Thymus (tissue), 11 donors: ENCODE measurements around the gene ECE2. TPM values are rescaled to one million over a fixed set of nuclear protein-coding genes. Genes with fewer than 3 reads are reported as not detected.

ENCODE experiments used
- DNase-seq, 9 donors: peaks; one replicate each; pipeline ENCODE4 v3.0.0-alpha.2; 2013; ENCODE audit warnings: low spot score in 9 of 9, low read depth in 6 of 9, missing footprints in 1 of 9
- H3K27ac ChIP-seq, 2 donors: one replicate each; pipeline ENCODE4 v1.5.1; 2013; ENCODE audit warnings: control low read depth in 1 of 2, low read depth in 1 of 2, low read length in 1 of 2, mild to moderate bottlenecking in 1 of 2, moderate library complexity in 1 of 2
- H3K27me3 ChIP-seq, 2 donors: one replicate each; pipeline ENCODE4 v1.5.1; 2013; ENCODE audit warnings: low read length in 1 of 2; ENCODE audit not compliant: control insufficient read depth in 2 of 2, insufficient read depth in 1 of 2
- H3K36me3 ChIP-seq, 2 donors: one replicate each; pipeline ENCODE4 v1.5.1; 2013; ENCODE audit warnings: low read length in 1 of 2, mild to moderate bottlenecking in 1 of 2, moderate library complexity in 1 of 2; ENCODE audit not compliant: control insufficient read depth in 2 of 2, insufficient read depth in 2 of 2
- H3K4me1 ChIP-seq, 2 donors: one replicate each; pipeline ENCODE4 v1.5.1; 2013; ENCODE audit warnings: low read length in 2 of 2; ENCODE audit not compliant: control insufficient read depth in 2 of 2, insufficient read depth in 2 of 2
- H3K4me3 ChIP-seq, 2 donors: one replicate each; pipeline ENCODE4 v1.5.1; 2013; ENCODE audit warnings: low read length in 2 of 2, control low read depth in 1 of 2, mild to moderate bottlenecking in 1 of 2
- H3K9me3 ChIP-seq, 2 donors: one replicate each; pipeline ENCODE4 v1.5.1; 2013; ENCODE audit warnings: low read length in 1 of 2, mild to moderate bottlenecking in 1 of 2; ENCODE audit not compliant: control insufficient read depth in 2 of 2, insufficient read depth in 1 of 2
- WGBS: extraction: QIAGEN DNeasy Blood & Tissue Kit; methylation state at CpG from one replicate; pipeline ENCODE4 v1.1.7; 2013; 5-methylcytosine and 5-hydroxymethylcytosine counted together
- polyA plus RNA-seq: library from polyadenylated mRNA; stranded (reverse); fragments of 200-250 nt; gene quantifications from one replicate; pipeline ENCODE4 v1.2.3, GENCODE V29; 2013
- total RNA-seq: library from RNA; stranded (reverse); fragments of 120-200 nt; gene quantifications from one replicate; pipeline ENCODE4 v1.2.4, GENCODE V29; 2013
- donor health status: healthy.

ECE2 gene
- total and polyA plus RNA-seq, 2 donors, result not detected

DNA sequence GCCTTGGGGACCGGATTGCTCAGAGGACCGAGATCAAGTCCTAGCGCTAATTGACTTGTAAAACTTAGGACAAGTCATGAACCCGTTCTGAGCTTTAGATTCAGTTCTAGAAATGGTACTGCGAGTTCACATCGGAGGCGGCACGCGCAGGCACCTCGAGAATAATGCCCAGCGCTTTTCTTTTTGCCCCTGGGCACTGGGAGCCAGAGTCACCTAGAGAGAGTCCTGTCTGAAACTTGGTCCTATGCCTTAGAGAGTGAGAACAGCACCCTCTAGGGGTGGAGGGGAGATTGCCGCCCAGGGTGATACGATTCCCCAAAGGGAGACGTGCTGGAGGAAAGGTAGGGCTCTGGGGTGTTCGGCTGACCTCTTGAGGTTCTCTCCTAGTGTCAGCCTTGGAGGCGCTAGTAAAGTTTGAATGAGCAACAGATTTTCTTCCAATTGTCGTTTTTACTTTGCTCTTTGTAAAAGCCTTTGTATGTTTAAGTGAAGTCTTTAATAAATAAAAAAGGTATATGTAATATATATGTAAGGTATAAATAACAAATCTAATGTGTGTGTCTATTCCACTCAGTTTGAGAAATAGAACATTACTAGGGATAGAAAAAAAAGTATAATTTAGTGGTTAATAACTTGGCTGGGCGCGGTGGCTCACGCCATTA lies 25.5 kb upstream of the ECE2 start:
- DNase-seq, result peak; percentile 65 to 95 (median 86)
- H3K36me3 ChIP-seq, result peaks cover 4 to 5% of the 10 kb centered on the region in 2 donors
- no peaks in the 10 kb centered on the region for H3K27me3 ChIP-seq
- H3K4me3 ChIP-seq, result peak overlapping the region; percentile 80 to 81
- WGBS, result 15% methylated on average over 20 of the region's 20 CpGs
- peaks cover 9 to 15% of the 10 kb centered on the region in 2 donors for H3K4me1 ChIP-seq
- H3K27ac ChIP-seq, result peak overlapping the region in 1 of 2 donors; percentile 71
- H3K9me3 ChIP-seq, result no peaks in the 10 kb centered on the region

GRCh38 chr3:184255291-184256039 lies 20.4 kb upstream of the ECE2 start:
- no peak for DNase-seq
- no peak overlapping the region for H3K4me3 ChIP-seq
- H3K9me3 ChIP-seq, result peaks cover 0 to 8% of the 10 kb centered on the region in 2 donors
- H3K4me1 ChIP-seq, result peaks cover 0 to 5% of the 10 kb centered on the region in 2 donors
- H3K36me3 ChIP-seq, result no peaks in the 10 kb centered on the region
- no peak overlapping the region for H3K27ac ChIP-seq
- 98% methylated on average over 3 of the region's 3 CpGs for WGBS
- peaks cover 24 to 30% of the 10 kb centered on the region in 2 donors for H3K27me3 ChIP-seq

GRCh38 chr3:184257083-184257915 lies 18.5 kb upstream of the ECE2 start:
- Histone ChIP-seq H3K4me1 (peaks cover 0 to 16% of the 10 kb centered on the region in 2 donors), H3K9me3 (peaks cover 0 to 15% of the 10 kb centered on the region in 2 donors), H3K27ac (no peak overlapping the region), H3K36me3 (no peaks in the 10 kb centered on the region), H3K4me3 (no peak overlapping the region), H3K27me3 (peaks cover 42 to 47% of the 10 kb centered on the region in 2 donors)
- 97% methylated on average over 23 of the region's 23 CpGs for WGBS
- DNase-seq, result no peak

DNA sequence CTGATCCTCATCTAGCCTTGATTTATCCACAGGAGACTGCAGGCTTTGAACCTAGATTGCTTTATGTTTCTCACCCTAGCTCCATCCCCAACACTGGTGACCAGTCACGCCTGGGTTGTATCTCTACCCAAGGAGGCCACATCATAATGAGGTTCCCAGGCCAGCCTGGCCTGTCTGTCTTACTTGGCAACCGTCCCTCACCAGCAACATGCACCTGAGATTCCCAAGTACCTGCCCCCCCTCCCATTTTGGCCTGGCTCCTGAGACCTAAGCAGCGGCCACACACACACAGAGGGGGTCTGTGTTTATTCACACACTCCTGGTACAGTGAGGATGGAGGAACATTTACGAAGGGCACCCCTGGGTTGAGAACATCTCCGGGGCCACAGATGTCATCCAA lies 16.9 kb upstream of the ECE2 start:
- no peak overlapping the region for H3K4me3 ChIP-seq
- no peak overlapping the region for H3K27ac ChIP-seq
- H3K4me1 ChIP-seq, result peaks cover 0 to 20% of the 10 kb centered on the region in 2 donors
- peaks cover 52 to 63% of the 10 kb centered on the region in 2 donors for H3K27me3 ChIP-seq
- no peak for DNase-seq
- no peaks in the 10 kb centered on the region for H3K36me3 ChIP-seq
- peaks cover 0 to 16% of the 10 kb centered on the region in 2 donors for H3K9me3 ChIP-seq
- 93% methylated on average over 5 of the region's 5 CpGs for WGBS

DNA sequence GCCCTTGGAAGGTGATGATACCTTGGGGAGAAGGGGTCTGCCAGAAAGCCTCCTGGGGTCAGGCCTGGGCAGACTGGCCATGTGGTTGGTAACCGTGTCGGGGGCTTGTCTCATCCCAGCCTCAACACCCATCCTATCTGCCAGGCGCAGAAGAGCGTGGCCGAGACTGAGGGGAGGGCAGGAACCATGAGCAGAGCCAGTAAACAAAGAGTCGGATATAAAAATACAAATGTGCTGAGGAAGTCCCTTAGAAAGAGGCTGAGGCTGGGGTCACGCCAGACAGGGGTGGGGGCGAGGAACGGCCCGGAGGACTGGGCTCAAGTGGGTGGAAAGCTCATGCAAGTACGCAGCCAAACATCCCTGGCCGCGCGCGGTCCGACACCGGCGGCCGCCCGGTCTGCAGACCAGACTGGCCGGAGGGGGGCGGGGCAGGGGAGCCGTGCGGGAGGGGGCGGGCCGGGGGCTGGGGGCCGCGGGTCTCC lies 16.4 kb upstream of the ECE2 start:
- Histone ChIP-seq H3K4me3 (no peak overlapping the region), H3K27me3 (peaks cover 52 to 68% of the 10 kb centered on the region in 2 donors)

GRCh38 chr3:184259878-184260723 lies 15.7 kb upstream of the ECE2 start:
- peak in 3 of 9 donors; percentile 39 to 47 (median 46) for DNase-seq
- Histone ChIP-seq H3K4me3 (peak overlapping the region in 1 of 2 donors; percentile 51), H3K36me3 (no peaks in the 10 kb centered on the region), H3K9me3 (peaks cover 0 to 16% of the 10 kb centered on the region in 2 donors), H3K4me1 (peaks cover 0 to 20% of the 10 kb centered on the region in 2 donors), H3K27ac (no peak overlapping the region), H3K27me3 (peaks cover 55 to 74% of the 10 kb centered on the region in 2 donors)
- WGBS, result 2% methylated on average over 91 of the region's 91 CpGs

More for the DNA sequence above, 16.4 kb upstream of the ECE2 start:
- DNase-seq, result no peak
- Histone ChIP-seq H3K27ac (no peak overlapping the region), H3K36me3 (no peaks in the 10 kb centered on the region), H3K4me1 (peaks cover 0 to 20% of the 10 kb centered on the region in 2 donors), H3K9me3 (peaks cover 0 to 16% of the 10 kb centered on the region in 2 donors)
- 26% methylated on average over 28 of the region's 28 CpGs for WGBS

GRCh38 chr3:184260724-184261269 lies 15.0 kb upstream of the ECE2 start:
- Histone ChIP-seq H3K9me3 (peaks cover 0 to 16% of the 10 kb centered on the region in 2 donors), H3K4me1 (peaks cover 0 to 20% of the 10 kb centered on the region in 2 donors), H3K4me3 (peak overlapping the region in 1 of 2 donors; percentile 51), H3K27me3 (peaks cover 55 to 78% of the 10 kb centered on the region in 2 donors), H3K27ac (no peak overlapping the region), H3K36me3 (no peaks in the 10 kb centered on the region)
- DNase-seq, result no peak
- WGBS, result 4% methylated on average over 49 of the region's 49 CpGs
